COR-L47 (cell line): Measurements from ENCODE around the gene ARL4C.

Experiments
- DNase-seq: peaks from one replicate; lab custom pipeline; 2025; lab: John Stamatoyannopoulos, UW

The ARL4C gene

DNA sequence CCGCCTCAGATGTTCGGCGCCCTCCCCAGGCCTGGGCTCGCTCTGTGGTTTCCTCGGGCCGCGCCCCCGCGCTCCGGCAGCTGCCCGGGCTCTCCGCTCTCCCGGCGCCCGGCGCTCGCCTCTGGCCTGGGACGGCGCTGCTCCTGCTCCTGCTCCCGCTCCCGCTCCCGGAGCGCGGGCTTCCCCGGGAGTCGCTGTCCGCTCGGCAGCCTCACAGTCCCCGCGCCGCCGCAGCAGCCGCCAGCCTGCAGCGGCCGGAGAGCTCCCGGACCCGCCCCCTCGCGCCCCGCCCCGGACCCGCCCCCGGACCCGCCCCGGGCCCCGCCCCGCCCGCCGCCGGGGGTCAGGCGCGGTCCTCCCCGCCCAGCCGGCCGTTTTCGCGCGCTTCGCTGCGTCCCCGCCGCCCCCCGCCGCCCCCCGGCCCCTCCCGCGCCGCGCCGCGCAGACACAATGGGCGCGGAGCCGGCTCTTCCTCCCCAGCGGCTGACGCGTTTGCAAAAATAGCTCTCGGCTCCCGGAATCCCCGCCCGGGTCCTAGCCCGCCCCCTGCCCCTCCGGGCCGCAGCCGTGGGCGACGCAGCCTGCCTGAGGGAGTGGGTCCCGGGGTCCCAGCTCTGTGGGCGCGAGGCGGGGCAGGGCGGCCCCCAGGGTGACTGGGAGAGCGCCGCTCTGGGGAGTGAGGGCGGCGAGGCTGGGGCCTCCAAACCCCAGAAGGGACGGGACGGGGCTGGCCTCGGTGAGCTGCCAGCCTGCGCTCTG, at the start of gene ARL4C:
ARL4C (minus strand) TSS at position 247 of the 759 bp plus-strand sequence. CDS start 495 bp downstream, outside the sequence.
- peak; percentile 37 for DNase-seq

- peak; percentile 29 for DNase-seq
These were observed 48.1 kb upstream of the ARL4C start for GRCh38 chr2:234544659-234545611.

DNA sequence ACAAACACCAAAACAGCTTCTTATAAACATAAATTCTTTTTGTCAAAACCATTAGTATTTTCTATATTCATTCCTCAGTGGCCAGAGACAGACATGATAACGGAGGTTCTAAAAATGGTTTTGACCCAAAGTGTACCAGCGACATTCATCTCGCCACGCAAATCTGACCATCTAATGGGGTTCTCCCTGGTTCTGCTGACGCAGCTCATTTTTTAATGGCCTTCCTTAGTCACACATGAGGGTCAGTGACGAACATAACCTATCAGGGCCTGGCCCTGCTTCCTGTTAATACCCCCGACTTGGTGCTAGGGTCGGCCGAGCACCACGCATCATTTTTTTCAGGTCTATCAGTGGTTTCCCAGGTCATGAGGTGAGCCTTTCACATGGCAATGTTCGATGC, 45.9 kb upstream of the ARL4C start:
- no peak for DNase-seq

DNA sequence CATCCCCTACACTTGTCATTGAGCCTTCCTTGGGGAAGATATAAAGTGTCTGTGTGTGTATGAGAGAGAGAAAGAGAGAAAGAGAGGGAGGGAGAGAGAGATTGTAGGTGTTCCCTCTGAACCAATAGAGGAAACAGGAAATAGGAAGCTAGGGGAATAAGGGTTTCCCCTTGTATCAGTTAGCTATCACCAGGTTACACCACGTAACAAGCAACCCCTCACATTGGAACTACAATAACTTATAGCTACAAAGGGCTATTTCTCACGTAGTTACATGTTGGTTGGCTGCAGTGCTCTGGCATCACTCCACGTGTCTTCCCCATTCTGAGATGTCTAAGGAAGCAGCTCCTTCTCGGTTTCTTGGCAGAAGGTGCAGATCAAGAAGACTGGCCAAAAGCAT, 41.0 kb upstream of the ARL4C start:
- DNase-seq, result no peak

DNA sequence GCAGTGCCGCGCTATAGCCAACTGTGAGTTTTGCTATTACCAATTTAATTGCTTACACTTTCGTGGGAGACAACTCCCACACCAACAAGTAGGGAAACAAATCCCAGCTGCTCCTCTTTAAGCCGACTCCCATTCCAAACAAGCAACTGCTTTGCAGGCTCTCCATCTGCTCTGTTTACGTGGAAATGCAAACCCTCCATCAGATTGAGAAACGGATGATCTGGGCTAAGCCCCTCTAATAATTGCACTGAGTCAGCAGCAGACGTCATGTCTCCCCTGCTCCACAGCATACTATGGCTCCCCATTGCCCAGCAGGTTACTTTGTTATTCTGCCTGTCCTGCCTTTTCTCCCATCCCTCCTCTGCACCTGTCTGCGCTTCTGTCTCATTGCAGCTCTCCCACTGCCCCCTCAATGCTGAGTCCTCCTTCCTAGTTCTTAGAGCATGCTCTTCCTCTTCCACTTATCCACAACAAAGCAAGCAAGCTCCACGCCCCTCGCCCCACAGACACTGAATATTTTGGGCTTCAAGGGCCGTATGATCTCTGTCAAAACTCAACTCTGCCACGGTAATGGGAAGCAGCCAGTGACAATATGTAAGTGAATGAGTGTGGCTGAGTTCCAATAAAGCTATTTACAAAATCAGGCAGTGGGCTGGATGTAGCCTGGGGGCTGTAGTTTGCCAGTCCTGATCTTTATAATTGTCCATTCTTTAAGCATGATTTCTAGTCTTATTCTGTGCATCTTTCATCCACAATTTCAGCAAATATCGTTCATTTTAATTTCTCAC, 39.5 kb upstream of the ARL4C start:
- DNase-seq, result peak; percentile 63

DNA sequence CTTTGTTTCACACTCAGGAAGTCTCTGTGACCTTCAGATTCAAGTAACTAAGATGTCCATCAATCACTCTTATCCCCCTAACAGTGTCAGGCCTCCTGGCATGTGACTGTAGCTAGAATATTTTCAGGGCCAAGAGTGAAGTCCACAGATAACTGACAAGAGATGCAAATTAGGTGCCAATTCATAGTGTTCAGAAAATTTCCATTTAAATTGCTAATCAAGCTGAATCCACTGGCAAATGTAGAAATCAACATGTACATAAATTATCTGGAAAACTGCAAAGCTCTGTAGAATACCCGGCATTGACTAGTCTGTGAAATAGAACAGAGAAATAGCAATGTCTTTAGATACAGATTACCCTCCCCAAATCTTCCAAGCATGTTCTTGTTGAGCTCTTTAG, 38.6 kb upstream of the ARL4C start:
- DNase-seq, result no peak

DNA sequence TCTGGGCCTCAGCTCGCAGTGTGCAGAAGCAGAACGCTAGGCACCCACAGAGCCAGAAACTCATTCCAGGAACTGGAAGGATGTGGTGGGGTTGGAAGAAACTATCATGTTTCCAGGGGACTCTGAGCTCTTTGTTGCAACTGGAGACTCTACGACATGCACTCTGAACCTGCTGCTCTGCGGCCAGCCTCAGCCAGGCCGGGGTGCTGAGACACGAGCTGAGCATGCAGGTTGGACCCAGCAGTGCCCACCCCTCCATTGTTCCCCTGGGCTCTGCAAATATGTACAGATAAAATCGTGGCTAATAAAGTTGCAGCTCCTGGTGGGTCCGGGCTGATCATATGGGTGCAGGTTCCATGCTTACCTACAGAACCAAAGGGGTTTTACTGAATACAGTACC, 37.6 kb upstream of the ARL4C start:
- DNase-seq, result no peak

- peak; percentile 79 for DNase-seq
These were observed 36.7 kb upstream of the ARL4C start for GRCh38 chr2:234533626-234534025.

DNA sequence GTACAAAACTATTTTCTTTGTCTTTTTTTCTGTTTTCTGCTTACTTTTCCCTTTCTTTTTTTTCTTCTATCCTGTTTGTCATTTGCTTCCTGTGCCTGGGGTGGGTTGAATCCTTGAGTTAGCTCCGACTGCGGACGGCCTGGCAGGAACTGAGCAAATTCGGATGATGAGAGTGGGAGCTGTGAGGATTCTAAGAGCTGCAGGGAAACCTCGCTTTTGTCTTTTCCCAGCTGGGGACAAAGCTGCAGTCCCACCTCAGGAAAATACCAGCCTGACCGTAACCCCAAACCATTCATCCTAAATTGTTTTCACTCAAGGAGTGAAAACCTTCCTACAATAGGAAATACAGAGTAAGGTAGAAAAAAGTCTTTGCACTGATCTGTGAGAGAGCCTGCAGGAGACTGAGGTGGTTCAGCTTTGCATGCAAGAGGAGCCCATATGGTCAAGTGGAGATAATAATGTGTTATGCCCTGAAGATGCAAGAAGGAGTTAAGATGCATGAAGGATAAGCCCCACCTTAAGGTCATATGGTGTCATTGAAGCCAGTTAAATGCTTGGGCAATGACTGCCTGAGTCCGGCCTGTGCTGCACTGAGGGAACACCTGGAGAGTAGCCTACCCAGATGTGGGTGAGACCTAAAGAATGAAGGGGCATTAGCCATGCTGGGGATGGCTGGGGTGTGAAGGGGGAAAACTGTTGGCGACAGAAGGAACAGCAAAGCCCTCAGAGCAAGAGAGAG, 31.7 kb upstream of the ARL4C start:
- no peak for DNase-seq

GRCh38 chr2:234526711-234527110, 29.8 kb upstream of the ARL4C start:
- DNase-seq, result no peak

DNA sequence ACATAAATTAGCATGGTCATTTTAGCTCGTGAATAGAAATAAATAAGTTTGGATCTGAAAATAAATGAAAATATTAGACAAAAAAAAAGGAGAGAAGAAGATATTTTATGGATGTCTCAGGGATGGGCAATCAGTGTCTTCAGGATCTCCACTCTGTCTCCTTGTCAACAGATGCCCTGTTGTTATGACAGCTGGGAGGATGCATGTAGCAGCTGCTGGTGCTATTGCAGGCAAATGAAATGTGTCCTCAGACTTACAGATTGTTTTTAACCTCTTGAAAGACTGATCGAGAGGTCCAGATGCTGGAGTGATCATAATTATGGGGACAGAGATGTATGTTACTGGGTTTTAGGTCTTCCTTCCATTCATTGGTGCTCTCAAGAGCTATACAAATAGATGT, 24.7 kb upstream of the ARL4C start:
- no peak for DNase-seq

DNA sequence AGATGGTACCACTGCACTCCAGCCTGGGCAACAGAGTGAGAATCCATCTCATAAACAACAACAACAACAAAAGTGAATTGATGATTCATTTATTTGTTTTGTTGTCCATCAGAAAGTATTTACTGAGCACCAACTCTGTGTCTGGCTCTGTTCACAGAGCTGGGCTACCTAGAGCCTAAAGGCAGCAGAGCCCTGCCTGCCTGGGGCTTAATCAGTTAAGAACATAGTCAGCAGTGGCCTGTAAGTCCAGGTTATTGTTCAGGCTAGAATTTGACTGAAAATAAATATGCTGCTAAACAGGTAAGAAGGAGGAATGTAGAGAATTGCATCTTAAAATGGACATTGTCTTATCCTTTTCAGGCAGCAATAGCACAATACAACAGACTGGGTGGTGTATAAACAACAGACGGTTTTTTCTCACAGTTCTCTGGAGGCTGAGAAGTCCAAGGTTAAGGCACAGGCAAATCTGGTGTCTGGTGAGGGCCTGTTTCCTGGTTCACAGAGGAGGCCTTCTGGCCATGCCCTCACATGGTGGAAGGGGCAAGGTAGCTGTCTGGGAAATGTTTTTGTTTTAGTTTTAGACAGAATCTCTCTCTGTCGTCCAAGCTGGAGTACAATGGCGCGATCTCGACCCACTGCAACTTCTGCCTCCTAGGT, 22.2 kb upstream of the ARL4C start:
- no peak for DNase-seq

GRCh38 chr2:234517971-234518370, 21.1 kb upstream of the ARL4C start:
- no peak for DNase-seq

GRCh38 chr2:234514873-234515638, 18.2 kb upstream of the ARL4C start:
- DNase-seq, result no peak

- no peak for DNase-seq
These were observed 17.2 kb upstream of the ARL4C start for GRCh38 chr2:234514099-234514498.

- DNase-seq, result peak; percentile 78
These were observed 16.2 kb upstream of the ARL4C start for GRCh38 chr2:234512884-234513669.

GRCh38 chr2:234502919-234503285, 6.0 kb upstream of the ARL4C start:
- no peak for DNase-seq

- peak; percentile 63 for DNase-seq
These were observed 5.5 kb upstream of the ARL4C start for GRCh38 chr2:234502285-234502918.
